Skeletal muscle satellite cell (primary cell): Measurements from ENCODE around the gene FRMD4A.

ENCODE experiments used
- H3K27me3 ChIP-seq: 2 replicates; pipeline ENCODE4 v1.7.0; 2013; ENCODE audit warnings: low read length; ENCODE audit not compliant: control insufficient read depth, insufficient read depth
- H3K36me3 ChIP-seq: 2 replicates; pipeline ENCODE4 v1.7.0; 2013; ENCODE audit warnings: mild to moderate bottlenecking, control low read depth, low read length; ENCODE audit not compliant: insufficient read depth
- H3K4me1 ChIP-seq: 2 replicates; pipeline ENCODE4 v1.7.0; 2013; ENCODE audit warnings: low read length; ENCODE audit not compliant: control insufficient read depth, insufficient read depth
- H3K4me2 ChIP-seq: 2 replicates; pipeline ENCODE4 v1.7.0; 2013; ENCODE audit warnings: mild to moderate bottlenecking, low read length
- H3K4me3 ChIP-seq: 2 replicates; pipeline ENCODE4 v1.7.0; 2013; ENCODE audit warnings: low read length
- H3K9ac ChIP-seq: 2 replicates; pipeline ENCODE4 v1.7.0; 2013; ENCODE audit warnings: mild to moderate bottlenecking, low read depth, low read length, moderate library complexity
- H3K9me3 ChIP-seq: replicated peaks from 2 replicates; pipeline ENCODE4 v1.7.0; 2013; ENCODE audit warnings: mild to moderate bottlenecking, control low read depth, low read length

The FRMD4A gene

GRCh38 chr10:13678101-13678843 lies 652.5 kb downstream of the FRMD4A start:
- Histone ChIP-seq H3K9ac (no peak overlapping the region), H3K4me2 (no peak overlapping the region), H3K9me3 (no peaks in the 10 kb centered on the region), H3K4me3 (no peak overlapping the region), H3K4me1 (peaks cover under 1% of the 10 kb centered on the region), H3K36me3 (peaks cover 46% of the 10 kb centered on the region), H3K27me3 (no peaks in the 10 kb centered on the region)

DNA sequence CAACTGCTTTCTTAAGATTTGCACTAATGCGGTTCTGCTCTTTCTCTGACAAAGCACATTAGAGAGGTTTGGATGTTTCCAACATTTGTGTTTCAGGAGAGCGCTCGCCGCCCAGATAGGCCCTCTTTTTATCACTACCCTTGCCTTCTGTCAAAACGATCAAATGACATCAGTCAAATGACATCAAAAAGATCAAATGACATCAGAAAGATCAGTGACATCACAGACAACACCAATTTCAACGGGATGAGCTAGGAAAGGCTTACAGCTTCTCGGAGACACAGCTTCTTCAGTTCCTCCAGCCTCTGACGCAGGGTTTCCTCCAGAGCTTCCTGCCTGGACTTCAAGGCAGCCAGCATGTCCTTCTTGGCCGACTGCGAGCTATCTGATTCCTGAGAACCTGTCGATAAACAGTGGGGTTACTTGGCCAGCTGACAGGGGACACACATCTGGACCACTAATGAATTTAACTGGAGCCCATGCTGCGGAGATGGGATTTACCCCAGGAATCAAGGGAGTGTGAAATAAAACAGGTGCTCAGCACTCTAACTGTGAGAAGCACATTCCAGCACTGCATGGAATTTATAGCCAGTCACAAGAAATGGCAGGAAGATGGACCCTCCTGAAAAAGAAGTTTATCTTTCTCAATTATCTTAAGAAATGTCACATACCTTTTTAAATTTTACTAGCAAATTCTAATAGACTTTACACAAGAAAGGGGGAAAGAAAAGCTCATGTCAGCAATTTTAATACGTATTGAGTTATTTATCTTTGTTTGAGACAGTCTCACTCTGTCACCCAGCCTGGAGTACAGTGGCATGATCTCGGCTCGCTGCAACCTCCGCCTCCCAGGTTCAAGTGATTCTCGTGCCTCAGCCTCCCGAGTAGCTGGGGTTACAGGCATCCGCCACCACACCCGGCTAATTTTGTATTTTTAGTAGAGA lies 655.8 kb downstream of the FRMD4A start:
- Histone ChIP-seq H3K4me1 (no peaks in the 10 kb centered on the region), H3K27me3 (no peaks in the 10 kb centered on the region), H3K9ac (no peak overlapping the region), H3K4me2 (no peak overlapping the region), H3K4me3 (no peak overlapping the region), H3K9me3 (no peaks in the 10 kb centered on the region), H3K36me3 (peaks cover 63% of the 10 kb centered on the region)

DNA sequence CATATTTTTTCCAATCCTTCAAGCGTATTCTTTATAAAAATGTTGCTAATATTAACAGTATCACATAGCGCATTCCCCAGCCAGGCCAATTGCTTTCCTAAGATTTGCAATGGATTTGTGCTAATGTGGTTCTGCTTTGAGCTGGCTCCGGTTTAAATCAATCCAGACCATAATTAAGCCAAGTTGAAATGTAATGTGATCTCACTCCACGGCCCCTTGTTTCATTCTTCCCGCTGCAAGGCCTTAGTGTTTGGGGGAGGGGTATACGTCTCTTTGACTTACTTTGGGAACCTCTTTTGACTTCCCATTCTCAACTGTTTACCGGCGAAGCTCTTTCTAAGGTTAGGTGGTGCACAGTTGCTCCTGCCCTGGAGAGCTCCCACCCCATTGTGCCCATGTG lies 657.6 kb downstream of the FRMD4A start:
- no peak overlapping the region for H3K4me2 ChIP-seq
- H3K9me3 ChIP-seq: no peaks in the 10 kb centered on the region
- H3K4me3 ChIP-seq: no peak overlapping the region
- no peak overlapping the region for H3K9ac ChIP-seq
- H3K4me1 ChIP-seq: no peaks in the 10 kb centered on the region
- no peaks in the 10 kb centered on the region for H3K27me3 ChIP-seq
- peaks cover 74% of the 10 kb centered on the region for H3K36me3 ChIP-seq

GRCh38 chr10:13672548-13672947 lies 658.2 kb downstream of the FRMD4A start:
- peaks cover 79% of the 10 kb centered on the region for H3K36me3 ChIP-seq

GRCh38 chr10:13671904-13672303 lies 658.8 kb downstream of the FRMD4A start:
- no peak overlapping the region for H3K4me2 ChIP-seq
- H3K36me3 ChIP-seq: peaks cover 80% of the 10 kb centered on the region
- no peaks in the 10 kb centered on the region for H3K4me1 ChIP-seq

More at GRCh38 chr10:13672548-13672947, 658.2 kb downstream of the FRMD4A start:
- no peak overlapping the region for H3K9ac ChIP-seq
- H3K4me3 ChIP-seq: no peak overlapping the region
- no peaks in the 10 kb centered on the region for H3K9me3 ChIP-seq
- H3K4me1 ChIP-seq: no peaks in the 10 kb centered on the region
- H3K27me3 ChIP-seq: no peaks in the 10 kb centered on the region
- H3K4me2 ChIP-seq: no peak overlapping the region

DNA sequence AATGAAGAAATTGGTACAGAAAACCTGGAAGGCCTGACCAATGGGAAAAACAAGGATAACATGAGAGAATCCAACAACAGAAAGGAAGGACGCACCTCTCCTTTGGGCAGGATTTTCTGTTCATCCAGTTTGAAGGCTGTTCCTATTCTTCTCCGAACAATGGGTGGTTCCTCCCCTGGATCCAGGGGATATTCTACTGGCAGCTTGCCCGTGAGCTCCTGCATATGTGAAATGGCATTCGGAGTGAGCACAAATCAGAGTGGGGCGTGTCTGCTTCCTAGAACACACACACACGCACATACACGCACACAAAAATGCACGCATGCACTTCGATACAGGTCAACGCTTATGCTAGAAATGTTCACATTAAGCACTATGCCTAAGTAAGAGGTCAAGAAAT lies 660.4 kb downstream of the FRMD4A start:
- Histone ChIP-seq H3K36me3 (peaks cover 87% of the 10 kb centered on the region), H3K9me3 (no peaks in the 10 kb centered on the region), H3K27me3 (no peaks in the 10 kb centered on the region), H3K4me1 (no peaks in the 10 kb centered on the region), H3K4me3 (no peak overlapping the region), H3K9ac (no peak overlapping the region), H3K4me2 (no peak overlapping the region)

More at GRCh38 chr10:13671904-13672303, 658.8 kb downstream of the FRMD4A start:
- Histone ChIP-seq H3K4me3 (no peak overlapping the region), H3K9me3 (no peaks in the 10 kb centered on the region), H3K27me3 (no peaks in the 10 kb centered on the region), H3K9ac (no peak overlapping the region)

DNA sequence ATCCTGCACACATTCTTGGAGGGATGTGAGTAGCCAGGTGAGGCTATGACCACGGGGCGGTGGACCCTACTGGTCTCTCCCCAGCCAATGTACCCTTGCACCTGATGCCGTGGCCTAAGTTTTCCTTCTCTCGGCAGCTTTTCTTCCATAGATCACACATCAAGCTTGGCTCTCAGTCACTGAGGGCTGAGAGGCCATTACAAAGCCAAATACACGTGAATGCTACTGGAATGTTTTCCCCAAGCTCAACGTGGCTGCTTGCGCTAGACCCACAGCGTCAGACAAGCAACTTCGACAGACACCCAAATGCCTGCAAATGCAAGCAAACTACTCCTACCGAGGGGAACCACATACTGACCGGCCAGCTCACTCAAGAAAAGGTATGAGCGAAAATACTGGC lies 660.8 kb downstream of the FRMD4A start:
- Histone ChIP-seq H3K4me2 (no peak overlapping the region), H3K9me3 (no peaks in the 10 kb centered on the region), H3K36me3 (peaks cover 88% of the 10 kb centered on the region), H3K9ac (no peak overlapping the region), H3K27me3 (no peaks in the 10 kb centered on the region), H3K4me1 (no peaks in the 10 kb centered on the region), H3K4me3 (no peak overlapping the region)

- H3K9me3 ChIP-seq: no peaks in the 10 kb centered on the region
- no peak overlapping the region for H3K9ac ChIP-seq
- H3K4me1 ChIP-seq: no peaks in the 10 kb centered on the region
- H3K4me3 ChIP-seq: no peak overlapping the region
- H3K36me3 ChIP-seq: peaks cover 88% of the 10 kb centered on the region
- no peak overlapping the region for H3K4me2 ChIP-seq
- no peaks in the 10 kb centered on the region for H3K27me3 ChIP-seq
Measured at GRCh38 chr10:13669182-13669855, 661.4 kb downstream of the FRMD4A start.

- no peak overlapping the region for H3K4me3 ChIP-seq
- no peaks in the 10 kb centered on the region for H3K4me1 ChIP-seq
- H3K9me3 ChIP-seq: no peaks in the 10 kb centered on the region
- H3K27me3 ChIP-seq: no peaks in the 10 kb centered on the region
- H3K4me2 ChIP-seq: no peak overlapping the region
- no peak overlapping the region for H3K9ac ChIP-seq
- peaks cover 90% of the 10 kb centered on the region for H3K36me3 ChIP-seq
Measured at GRCh38 chr10:13668126-13668525, 662.6 kb downstream of the FRMD4A start.

- H3K4me2 ChIP-seq: no peak overlapping the region
- H3K36me3 ChIP-seq: peaks cover 93% of the 10 kb centered on the region
- H3K4me1 ChIP-seq: peaks cover 3% of the 10 kb centered on the region
- no peaks in the 10 kb centered on the region for H3K9me3 ChIP-seq
- H3K9ac ChIP-seq: no peak overlapping the region
- H3K27me3 ChIP-seq: no peaks in the 10 kb centered on the region
- no peak overlapping the region for H3K4me3 ChIP-seq
Measured at GRCh38 chr10:13665516-13666262, 665.0 kb downstream of the FRMD4A start.

GRCh38 chr10:13661256-13661655 lies 669.5 kb downstream of the FRMD4A start:
- Histone ChIP-seq H3K9me3 (no peaks in the 10 kb centered on the region), H3K4me1 (peaks cover 10% of the 10 kb centered on the region), H3K4me3 (no peak overlapping the region), H3K4me2 (no peak overlapping the region), H3K27me3 (no peaks in the 10 kb centered on the region), H3K9ac (no peak overlapping the region), H3K36me3 (peaks cover 91% of the 10 kb centered on the region)
